Transverse colon (tissue), 4 donors: Measurements from ENCODE around the gene ZPBP2.
A peak's percentile ranks its signal among the peaks of the same experiment; 100 is the strongest.

ENCODE experiments used
- EP300 ChIP-seq: sonication (generic); formaldehyde crosslinking; IDR thresholded peaks from one replicate; pipeline ENCODE4 v1.6.1; 2017; ENCODE audit warnings: antibody characterized with exemption, low read depth
- POLR2AphosphoS5 ChIP-seq, 3 donors: sonication (generic); formaldehyde crosslinking; IDR thresholded peaks; one replicate each; pipeline ENCODE4 v1.6.1; 2016; ENCODE audit warnings: antibody characterized with exemption in 3 of 3
- TF ChIP-seq, protein P1 (sequence below), 5 experiments: fragments of 200-600 bp in 3 of 5; fragments of 450-650 bp in 2 of 5; sonication (generic) in 3 of 5; IDR thresholded peaks; 1 replicate in 2 of 5; 2 replicates in 3 of 5; pipeline ENCODE4 v1.5.1; 2016 to 2017; ENCODE audit warnings: antibody characterized with exemption in 5 of 5, inconsistent platforms in 3 of 5, mild to moderate bottlenecking in 2 of 5, moderate library complexity in 1 of 5

GRCh38 chr17:39916918-39917317 lies 48.9 kb downstream of the ZPBP2 start:
- TF ChIP-seq, protein P1, sequence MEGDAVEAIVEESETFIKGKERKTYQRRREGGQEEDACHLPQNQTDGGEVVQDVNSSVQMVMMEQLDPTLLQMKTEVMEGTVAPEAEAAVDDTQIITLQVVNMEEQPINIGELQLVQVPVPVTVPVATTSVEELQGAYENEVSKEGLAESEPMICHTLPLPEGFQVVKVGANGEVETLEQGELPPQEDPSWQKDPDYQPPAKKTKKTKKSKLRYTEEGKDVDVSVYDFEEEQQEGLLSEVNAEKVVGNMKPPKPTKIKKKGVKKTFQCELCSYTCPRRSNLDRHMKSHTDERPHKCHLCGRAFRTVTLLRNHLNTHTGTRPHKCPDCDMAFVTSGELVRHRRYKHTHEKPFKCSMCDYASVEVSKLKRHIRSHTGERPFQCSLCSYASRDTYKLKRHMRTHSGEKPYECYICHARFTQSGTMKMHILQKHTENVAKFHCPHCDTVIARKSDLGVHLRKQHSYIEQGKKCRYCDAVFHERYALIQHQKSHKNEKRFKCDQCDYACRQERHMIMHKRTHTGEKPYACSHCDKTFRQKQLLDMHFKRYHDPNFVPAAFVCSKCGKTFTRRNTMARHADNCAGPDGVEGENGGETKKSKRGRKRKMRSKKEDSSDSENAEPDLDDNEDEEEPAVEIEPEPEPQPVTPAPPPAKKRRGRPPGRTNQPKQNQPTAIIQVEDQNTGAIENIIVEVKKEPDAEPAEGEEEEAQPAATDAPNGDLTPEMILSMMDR (IDR thresholded peaks at IDR 0.05): peak in 1 of 5 experiments; percentile 9
- TF ChIP-seq EP300: no peak
- TF ChIP-seq POLR2AphosphoS5 (IDR thresholded peaks at IDR 0.05): no peak
